ENCODE results near the gene INSIG2.
"Not testable (repeated sequence)": the region's sequence is repeated elsewhere in the genome, so short reads cannot be mapped to it uniquely, and the experiment has no call there.

DNA sequence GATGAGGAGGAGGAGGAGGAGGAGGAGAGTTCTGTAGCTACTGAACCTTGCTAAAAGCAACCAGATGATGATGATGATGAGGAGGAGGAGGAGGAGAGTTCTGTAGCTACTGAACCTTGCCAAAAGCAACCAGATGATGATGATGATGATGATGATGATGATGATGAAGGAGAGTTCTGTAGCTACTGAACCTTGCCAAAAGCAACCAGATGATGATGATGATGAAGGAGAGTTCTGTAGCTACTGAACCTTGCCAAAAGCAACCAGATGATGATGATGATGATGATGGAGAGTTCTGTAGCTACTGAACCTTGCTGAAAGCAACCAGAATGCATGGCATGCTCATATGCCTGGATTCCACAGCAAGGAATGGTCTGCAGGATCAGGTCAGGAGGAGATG, 5.8 kb downstream of the INSIG2 start:
- not testable (repeated sequence) for TF ChIP-seq POLR2AphosphoS5 (IDR thresholded peaks at IDR 0.05; ENCODE audit: low read depth, low read length); TAF1 (IDR thresholded peaks at IDR 0.05; ENCODE audit: borderline replicate concordance, low read depth, low read length); POLR2A (IDR thresholded peaks at IDR 0.05; ENCODE audit: low read depth, low read length)

Data from GM12892 (cell line).